CD4-positive, alpha-beta T cell treated with Interleukin-17A for 4 hours (primary cell): ENCODE data around the gene IFNG.

Experiments
- DNase-seq: peaks from one replicate; pipeline ENCODE4 v3.0.0-alpha.2; 2020; ENCODE audit warnings: mixed read lengths

IFNG gene

DNA sequence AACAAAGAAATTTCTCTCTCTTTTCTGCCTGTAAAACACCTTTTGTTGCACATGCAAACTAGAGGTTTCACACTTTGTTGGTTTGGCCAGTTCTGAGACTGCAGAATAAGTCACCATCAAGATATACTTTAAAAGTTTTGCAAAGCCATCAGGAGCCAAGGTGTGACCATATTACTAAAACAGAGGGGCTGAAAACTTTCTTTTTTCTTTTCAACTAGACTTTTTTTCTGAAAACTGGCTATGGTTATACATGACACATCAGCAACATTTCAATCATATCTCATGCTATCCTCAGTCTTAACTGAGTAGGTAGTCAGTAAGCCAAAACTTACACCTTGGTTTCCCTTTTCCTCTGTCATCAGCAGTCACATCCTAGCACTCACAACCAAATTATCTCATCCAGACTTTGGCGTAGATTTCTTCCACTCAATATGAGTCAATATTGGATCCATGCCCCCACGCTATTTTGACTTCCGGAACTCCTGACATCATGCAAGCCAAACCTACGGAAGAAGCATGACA is 4.1 kb upstream of the IFNG start:
- no peak for DNase-seq

DNA sequence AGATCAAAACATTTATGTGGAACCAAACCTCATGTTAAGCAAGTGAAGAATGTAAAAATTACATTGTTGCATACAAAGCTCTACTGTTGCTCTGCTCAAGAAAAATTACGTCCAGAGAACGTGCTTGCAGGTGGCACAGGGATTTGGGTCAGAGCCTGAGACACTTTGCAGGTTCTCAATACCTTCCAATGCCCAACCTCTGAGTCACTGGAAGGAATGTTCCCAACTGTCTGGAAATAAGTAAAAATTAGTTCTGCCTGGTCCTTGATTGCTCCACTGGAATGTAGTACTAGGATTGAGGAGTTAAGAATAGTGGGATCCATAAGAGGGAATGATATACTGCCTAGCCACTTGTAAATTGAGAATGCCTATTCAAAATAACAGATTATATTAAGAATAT is 2.8 kb upstream of the IFNG start:
- DNase-seq: no peak

DNA sequence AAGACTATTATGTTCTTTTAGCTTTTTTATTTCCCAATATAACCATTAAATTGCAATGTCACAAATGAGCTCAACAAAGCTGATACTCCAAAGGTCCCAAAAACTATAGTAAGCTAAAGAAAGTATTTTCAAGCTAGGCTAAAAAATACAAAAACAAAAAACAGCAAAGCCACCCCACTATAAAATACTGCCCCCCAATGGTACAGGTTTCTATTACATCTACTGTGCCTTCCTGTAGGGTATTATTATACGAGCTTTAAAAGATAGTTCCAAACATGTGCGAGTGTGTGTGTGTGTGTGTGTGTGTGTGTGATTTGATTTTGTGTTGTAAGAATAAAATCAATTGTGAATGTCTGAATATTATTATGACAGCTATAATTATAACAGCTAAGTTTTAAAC is 1.1 kb downstream of the IFNG start:
- peak; percentile 12 for DNase-seq

DNA sequence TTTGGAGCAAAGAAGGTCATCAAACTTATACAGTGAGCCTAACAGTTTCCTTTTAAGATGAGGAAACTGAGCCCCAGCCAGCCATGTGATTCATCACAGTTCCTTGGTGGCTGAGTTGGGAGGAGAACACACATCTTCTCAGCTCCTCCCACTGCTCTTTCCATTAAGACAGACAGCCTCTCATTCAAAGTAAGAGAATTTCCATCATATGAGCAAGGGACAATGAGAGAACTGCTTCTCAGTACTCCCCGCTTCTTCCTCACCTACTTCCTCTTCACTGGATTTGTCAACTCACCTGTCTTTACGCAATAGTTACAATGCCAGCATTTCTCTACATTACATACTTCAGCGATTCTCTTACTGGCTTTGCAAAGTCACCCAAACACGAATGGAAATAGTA is 2.2 kb downstream of the IFNG start:
- DNase-seq: no peak

DNA sequence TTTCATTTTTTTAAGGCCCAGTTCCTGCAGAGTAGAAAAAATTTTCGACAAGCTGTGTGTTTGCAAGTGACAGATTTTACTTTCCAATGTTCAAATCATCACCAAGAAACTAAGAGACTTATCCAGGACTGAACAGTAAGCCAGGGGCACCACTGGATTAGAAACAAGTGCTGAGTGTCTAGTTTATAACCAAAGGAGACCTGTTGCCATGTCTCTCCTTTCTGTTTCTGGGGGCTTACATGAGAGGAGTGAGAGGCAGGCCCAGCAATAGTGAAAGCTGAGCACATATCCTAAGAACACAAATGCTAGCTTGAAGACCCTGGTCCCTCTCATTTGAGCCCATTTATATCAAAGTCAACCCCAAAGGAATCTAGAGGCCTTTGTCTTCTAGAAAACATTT is 2.9 kb downstream of the IFNG start:
- no peak for DNase-seq

DNA sequence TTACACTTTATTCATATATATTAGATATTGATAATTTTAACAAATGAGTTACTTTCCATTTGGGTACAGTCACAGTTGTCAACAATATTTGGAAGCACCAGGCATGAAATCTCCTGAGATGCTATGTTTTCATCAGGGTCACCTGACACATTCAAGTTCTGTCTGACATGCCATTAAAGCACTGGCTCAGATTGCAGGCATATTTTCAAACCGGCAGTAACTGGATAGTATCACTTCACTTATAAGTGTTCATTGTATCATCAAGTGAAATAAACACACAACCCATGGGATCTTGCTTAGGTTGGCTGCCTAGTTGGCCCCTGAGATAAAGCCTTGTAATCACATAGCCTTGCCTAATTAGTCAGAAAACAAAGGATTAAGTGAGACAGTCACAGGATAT is 4.8 kb downstream of the IFNG start:
- no peak for DNase-seq

DNA sequence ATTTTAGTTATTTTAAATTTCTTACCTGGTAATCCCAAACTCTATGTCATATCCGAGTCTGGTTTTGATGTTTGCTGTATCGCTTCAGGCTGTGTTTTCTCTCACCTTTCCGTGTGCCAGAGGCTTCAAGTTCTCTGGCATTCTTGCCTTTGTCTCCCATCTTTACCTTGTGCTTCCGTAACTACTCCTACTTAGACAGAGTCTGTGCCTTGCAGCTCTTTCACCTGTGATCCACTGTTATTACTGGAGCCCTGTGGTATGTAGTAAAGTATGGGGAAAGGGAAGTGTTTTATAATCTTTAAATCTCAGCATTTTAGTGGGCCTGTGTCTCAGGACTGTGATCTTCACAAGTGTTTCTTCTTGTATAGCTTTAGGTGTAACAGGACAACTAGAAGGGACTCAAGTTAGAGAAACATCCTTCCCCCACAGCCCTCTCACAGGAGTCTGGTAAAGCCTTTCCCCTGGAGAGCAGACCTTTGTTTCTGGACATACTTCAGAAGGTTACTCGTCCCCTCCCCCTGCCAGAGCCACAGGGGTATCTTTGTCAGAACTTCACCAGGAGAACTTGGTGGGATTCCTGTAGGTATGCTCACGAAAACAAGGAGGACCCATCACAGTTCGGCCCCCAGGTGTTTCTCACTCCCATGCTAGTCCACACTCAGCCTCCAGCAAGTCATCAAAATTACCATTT is 11.1 kb downstream of the IFNG start:
- no peak for DNase-seq

DNA sequence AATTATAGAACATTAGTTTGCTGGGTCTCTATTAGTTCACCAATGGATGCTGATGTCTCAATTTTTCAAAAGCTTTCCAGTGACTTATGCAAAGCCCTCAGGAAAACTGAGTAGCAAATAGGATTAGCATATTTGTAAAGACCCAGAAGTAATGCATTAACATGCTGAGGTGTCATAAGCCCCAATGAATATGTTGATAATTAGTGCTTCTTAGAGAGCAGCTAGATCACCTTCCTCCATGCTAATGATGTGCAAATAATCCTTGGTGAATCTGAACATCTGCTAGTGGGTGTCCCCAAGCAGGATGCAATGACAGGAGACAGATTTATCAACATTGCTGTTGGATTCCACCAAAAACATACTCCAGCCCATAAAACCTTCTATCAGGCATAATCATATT is 19.0 kb downstream of the IFNG start:
- DNase-seq: no peak

DNA sequence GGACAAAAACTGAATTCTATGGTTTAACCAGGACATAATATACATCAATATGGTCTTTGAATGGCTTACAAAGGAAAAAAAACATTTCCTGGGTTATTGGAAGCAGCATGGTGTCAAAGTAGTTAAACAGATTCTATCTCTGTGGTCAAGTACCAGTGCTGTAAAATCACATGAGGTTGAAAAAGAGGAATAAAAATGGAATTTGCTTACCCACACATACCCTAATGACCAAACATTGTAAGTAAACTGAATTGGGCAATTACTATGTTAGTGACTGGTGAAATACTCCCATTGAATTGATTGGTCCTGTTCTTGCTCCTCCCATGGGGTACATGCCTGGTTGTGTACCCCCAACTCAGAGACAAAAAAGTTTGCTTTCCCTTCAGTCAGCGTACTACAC is 19.6 kb downstream of the IFNG start:
- no peak for DNase-seq

DNA sequence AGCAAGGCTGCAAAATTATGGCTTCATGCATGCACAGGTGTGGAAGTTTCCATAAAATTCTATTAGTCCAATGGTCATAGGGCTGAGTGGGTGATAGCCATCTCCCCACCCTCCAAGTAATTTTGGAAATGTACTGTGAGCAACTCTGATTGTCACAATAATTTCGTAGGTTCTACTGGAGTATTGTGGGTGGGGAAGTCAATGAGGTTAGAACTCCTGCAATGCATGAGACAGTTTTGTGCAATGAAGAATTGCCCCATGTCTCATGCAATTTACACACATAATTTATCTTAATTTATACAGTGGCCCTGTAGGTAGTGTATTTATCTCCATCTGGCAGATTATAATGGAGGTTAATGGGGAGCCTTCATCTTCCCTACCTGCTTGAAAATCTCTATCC is 20.5 kb downstream of the IFNG start:
- no peak for DNase-seq

DNA sequence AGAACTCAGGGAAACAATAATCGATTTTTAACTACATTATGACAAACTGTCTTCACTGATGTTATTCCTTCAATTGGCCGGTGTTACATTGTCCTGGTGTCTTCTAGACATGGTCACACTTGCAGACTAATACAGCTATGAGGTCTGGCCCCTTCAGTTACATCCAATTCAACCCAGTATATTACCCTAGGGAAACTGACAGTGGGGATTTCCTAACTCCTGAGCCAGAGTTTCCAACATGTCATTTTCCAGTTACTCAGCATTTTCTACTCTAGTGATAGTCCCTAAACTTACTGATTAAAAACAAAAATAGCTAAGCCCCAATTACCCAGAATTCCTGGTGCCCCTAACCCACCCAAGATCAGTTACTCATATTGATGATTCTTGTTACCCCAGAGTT is 21.1 kb downstream of the IFNG start:
- DNase-seq: no peak

DNA sequence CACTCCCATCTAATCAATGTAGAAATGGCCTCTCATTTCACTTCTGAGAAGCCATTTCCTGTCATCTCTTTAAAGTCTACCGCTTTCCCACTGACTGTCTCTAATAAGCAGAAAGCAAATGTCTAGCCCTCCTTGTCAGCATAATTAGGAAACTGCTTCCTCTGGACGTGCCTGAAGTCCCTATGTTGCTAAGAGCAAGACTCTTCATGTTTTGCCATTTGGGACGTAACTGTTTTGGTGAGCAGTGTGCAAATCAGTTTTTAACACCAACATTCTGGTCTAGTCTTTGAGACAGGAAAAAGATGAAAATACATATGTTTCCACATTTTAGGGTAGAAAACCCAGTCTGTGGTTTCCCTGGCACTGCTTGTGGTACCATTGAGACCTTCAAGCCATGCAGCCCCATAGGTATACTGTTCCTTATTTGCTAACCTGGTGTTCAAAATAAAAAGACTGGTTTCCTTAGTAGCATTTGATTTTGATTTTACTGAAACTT is 22.2 kb downstream of the IFNG start:
- DNase-seq: no peak

DNA sequence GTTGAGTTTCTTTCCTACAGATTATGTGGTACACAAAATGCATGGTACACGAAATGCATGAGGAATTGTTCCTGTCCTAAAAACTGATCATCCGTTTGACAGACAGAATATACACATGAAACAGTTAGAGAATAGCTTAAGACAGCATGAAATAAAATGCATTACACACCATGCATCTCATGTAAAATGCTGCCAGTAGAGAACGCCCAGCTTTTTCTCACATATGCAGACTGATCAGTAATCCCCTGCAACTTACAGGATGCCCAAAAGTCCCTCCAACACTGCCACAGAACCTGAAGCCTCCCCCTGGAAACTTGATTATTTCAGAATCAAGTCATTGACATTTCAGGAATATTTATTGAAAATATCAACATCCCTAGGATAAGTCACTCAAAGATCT is 24.0 kb downstream of the IFNG start:
- no peak for DNase-seq

DNA sequence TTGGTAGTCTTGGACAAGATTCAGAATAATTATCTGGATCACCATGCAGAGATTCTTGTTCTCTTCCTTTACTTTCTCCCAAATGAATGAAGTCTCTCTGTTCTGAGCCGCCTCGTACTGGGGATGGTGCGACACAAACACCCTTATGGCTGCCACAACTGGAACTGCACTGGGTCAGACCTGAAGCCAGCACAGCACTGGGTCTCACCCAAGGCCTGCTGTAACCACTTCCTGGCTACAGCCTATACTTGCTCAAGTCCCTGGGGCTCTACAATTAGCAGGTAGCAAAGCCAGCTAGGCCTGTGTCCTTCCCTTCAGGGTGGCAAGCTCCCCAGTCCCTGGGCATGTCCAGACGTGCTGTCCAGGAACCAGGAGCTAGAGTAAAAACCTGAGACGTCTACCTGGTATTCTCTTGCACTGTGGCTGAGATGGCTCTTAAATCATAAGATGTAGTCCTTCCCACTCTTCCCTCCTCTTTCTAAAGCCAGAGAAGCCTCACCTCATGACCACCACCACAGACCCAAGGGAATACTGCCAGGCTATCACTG is 27.6 kb downstream of the IFNG start:
- no peak for DNase-seq

DNA sequence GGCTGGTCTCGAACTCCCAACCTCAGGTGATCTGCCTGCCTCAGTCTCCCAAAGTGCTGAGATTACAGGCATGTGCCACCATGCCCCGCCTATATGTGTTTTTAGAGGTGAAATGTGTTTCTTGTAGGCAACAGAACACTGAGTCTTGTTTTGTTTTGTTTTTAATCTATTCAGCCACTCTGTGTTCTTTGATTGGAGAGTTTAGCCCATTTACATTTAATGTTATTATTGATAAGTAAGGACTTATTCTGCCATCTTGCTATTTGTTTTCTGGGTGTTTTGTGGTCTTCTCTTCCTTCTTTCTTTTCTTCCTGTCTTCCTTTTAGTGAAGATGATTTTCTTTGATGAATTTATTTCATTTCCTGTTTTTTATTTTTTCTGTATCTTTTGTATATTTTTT is 29.6 kb downstream of the IFNG start:
- no peak for DNase-seq

DNA sequence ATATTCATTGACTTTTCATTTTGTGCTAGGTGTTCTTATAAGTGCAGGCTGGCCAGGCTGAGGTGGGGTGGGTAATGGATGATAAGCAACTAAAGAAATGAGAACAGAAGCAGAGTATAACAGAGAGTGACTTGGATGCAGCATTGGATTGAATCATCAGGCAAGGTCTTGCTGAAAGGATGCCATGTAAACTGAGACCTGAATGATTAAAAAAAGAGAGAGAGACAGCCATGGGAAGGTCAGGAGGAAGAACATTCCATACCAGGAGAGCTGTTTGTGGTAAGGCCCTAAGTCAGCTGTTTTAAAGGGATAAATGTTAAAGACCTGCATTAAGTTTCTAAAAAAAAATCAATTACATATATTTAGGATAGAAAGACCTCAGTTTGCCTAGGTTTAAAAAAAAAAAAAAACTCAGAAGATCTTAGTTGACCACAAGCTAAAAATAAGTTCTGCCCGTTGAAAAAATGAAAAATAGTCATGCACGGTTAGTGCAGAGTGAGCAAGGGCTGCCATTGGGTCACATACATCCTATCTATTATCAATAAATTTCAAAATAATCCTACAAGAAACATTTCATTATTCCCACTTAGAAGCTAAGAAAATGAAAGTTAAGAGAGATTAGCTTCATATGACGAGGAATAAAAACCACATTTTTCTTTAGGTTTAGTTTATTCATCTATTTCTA is 37.2 kb downstream of the IFNG start:
- no peak for DNase-seq

DNA sequence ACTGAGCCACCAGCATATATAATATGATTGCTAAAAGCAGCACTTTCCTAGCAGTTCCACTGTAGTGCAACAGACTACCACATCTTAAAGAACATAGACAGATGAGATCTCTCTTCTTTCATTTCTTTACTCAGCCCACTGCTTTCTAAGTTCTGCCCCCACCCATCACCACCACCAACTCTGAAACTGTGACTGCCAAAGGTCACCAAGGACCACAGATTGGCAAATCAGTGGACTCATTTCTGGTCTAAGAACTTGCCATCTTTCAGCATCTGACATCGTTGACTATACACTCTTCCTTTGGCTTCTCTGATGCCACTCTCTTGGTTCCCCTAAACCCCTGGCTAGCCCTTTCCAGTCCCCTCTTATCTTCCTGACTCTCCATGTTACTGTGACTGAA is 38.4 kb downstream of the IFNG start:
- no peak for DNase-seq

DNA sequence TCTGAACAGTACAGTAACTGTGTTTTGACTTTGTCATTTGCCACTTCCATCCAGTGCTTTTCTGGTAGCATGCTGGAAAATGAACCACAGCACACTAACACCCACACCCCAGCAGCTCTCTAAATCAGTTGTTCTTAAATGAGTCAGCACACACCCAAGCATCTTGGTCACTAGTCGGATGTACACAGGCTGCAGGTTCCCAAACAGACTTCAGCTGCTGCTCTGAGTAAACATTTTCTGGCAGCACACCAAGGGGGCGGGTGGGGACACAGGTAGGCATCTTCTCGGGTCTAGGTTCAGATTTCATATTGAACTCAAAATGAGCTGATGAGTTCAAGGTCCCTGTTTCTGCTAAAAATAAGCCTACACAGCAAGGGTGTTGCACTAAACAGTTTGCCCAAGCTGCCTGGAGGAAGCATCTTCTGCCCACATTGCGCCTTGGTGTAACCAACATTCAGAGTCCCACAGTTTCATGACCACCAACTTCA is 39.8 kb downstream of the IFNG start:
- peak; percentile 55 for DNase-seq

DNA sequence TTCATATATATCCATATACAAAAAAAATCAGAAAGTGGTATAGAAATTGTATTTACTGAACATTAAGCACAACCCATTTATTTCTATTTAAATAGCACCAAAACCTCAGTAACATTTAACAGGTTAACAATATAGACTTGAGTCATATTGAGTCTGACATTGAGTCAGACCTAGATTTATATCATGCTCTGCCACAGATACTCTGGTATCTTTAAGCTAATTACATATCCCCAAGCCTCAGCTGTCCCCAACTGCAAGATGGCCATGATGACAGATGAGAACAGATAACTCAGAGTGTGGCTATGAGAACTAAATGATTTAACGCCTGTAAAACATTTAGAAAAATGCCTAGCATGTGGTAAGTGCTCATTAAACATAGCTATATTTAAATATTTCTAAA is 40.3 kb downstream of the IFNG start:
- no peak for DNase-seq

DNA sequence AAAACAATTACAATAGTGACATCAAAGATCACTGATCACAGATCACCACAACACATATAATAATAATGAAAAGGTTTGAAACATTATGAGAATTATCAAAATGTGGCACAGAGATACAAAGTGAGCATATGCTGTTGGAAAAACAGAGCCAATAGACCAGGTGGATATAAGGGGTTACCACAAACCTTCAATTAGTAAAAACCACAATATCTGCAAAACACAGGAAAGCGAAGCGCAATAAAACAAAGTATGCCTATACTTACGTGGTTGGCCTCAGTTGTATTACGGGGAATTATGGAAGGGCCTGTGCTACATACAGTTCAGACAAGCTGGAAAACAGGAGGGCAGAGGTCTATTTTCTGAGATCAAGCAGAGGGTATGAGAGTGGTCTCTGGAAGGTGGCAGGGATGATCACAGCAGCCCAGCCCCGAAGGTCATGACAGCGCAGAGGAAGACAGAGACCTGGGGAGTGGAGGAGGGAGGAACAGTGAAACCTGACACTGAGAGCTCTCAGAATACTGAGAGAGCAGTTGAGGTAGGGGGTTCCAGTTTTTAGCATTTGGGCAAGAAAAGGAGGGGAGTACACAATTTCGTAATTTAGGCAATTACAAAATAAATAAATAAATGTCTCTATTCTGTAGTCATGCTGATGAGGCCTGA is 41.3 kb downstream of the IFNG start:
- DNase-seq: no peak

DNA sequence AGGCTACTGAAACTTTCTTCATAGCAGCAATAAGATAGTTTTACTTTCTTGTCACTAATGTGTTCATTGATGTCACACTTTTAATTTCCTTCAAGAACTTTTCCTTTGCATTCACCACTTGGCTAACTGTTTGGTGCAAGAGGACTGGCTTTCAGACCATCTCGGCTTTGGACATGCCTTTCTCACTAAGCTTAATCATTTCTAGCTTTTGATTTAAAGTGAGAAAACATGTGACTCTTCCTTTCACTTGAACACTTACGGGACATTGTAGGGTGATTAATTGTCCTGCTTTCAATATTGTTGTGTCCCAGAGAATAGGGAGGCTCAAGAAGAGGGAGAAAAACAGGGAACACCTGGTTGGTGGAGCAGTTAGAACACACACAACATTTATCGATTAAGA is 41.9 kb downstream of the IFNG start:
- no peak for DNase-seq

DNA sequence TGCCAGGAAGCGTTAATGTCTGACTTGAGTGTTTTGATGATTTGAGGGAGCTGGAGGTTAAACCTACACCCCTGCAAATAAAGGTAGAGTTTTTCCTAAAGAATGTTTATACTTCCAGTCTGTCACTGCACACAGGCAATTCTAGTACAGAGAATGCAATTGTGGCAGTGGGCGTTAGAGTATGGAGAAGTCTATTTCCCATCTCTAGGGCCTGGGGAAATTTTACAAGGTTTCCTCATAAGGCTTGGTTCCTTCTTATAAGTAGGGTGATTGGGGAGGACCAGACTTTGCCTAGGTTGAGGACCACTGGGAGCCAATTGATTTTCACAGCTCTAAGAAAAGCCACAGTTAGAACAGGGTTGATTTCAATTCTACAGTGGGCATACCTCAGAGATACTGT is 44.3 kb downstream of the IFNG start:
- no peak for DNase-seq

DNA sequence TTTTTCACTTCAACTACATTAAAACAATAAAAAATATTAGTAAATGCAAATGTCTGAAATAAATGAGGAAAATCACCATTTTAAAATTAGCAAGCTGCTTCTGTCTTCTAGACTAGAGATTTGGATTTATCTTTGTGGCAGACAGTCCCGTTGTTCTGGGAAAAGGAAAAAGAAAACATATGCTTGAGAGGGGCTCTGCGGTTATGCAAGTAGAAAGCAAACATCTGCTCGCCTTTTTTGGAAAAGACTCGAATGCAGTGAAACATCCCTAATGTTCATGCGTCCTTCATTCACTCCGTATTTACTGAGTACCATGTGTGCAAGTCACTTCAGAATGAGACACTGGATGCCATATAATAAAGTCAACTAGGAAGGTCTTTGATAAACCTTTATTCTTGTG is 44.9 kb downstream of the IFNG start:
- DNase-seq: no peak

DNA sequence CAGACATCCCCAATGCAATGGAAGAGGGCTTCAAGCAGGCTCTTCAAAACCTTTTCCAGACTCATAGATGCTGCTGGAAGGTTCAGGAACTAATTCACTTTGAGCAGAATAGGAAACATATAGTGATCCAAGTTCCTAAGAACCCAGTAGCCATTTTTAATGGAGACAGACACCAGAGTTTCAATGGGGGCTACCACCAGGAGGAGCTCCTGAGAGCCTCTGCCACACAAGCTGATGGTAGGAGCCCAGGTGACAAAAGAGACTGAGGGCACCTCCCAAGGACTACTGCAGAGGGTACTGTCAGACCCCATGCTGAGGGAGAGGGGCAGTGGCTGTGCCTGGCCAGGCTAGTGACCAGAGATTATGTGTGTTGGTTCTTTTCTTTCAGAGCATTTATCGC is 45.9 kb downstream of the IFNG start:
- peak; percentile 60 for DNase-seq
